Neuronal stem cell (in vitro differentiated cells): ENCODE results near the gene KATNB1. TPM values are rescaled to one million over a fixed set of nuclear protein-coding genes. Genes with fewer than 3 reads are reported as not detected.

Experiments used
- DNase-seq: peaks from one replicate; pipeline ENCODE4 v3.0.0-alpha.2; 2013; ENCODE audit warnings: low spot score
- H2AFZ ChIP-seq: one replicate; pipeline ENCODE4 v1.6.1; 2013; ENCODE audit warnings: mild to moderate bottlenecking, low read length, inconsistent platforms
- H2AK5ac ChIP-seq: 2 replicates; pipeline ENCODE4 v1.6.1; 2013; ENCODE audit warnings: low read depth, mild to moderate bottlenecking, inconsistent platforms, low read length, moderate library complexity, mixed read lengths
- H2BK120ac ChIP-seq: 2 replicates; pipeline ENCODE4 v1.6.1; 2013; ENCODE audit warnings: low read depth, mild to moderate bottlenecking, inconsistent platforms, low read length, moderate library complexity, mixed read lengths
- H2BK12ac ChIP-seq: one replicate; pipeline ENCODE4 v1.6.1; 2013; ENCODE audit warnings: low read length, inconsistent platforms
- H2BK15ac ChIP-seq: 2 replicates; pipeline ENCODE4 v1.6.1; 2013; ENCODE audit warnings: mild to moderate bottlenecking, low read length, inconsistent platforms, mixed read lengths
- H2BK5ac ChIP-seq: one replicate; pipeline ENCODE4 v1.6.1; 2013; ENCODE audit warnings: inconsistent platforms, mild to moderate bottlenecking, low read length, moderate library complexity
- H3K14ac ChIP-seq: one replicate; pipeline ENCODE4 v1.6.1; 2013; ENCODE audit warnings: low read length, inconsistent platforms
- H3K18ac ChIP-seq: 2 replicates; pipeline ENCODE4 v1.6.1; 2013; ENCODE audit warnings: low read length, inconsistent platforms
- H3K23ac ChIP-seq: 2 replicates; pipeline ENCODE4 v1.6.1; 2013; ENCODE audit warnings: low read depth, mild to moderate bottlenecking, mixed read lengths, low read length, inconsistent platforms; ENCODE audit not compliant: poor library complexity
- H3K27ac ChIP-seq: replicated peaks from 3 replicates; pipeline ENCODE4 v1.5.1; 2013; ENCODE audit warnings: low read length, inconsistent platforms
- H3K27me3 ChIP-seq, 3 experiments: 2 replicates each; pipeline ENCODE4 v1.6.1; 2013; ENCODE audit warnings: low read length in 3 of 3, mild to moderate bottlenecking in 2 of 3, inconsistent platforms in 1 of 3, low read depth in 1 of 3, mixed read lengths in 1 of 3, moderate library complexity in 1 of 3; ENCODE audit not compliant: control insufficient read depth in 3 of 3, insufficient read depth in 3 of 3
- H3K36me3 ChIP-seq, 2 donors: replicated peaks in 1 of 2; 2 replicates each; pipeline ENCODE4 v1.6.1; 2013; ENCODE audit warnings: low read length in 2 of 2; ENCODE audit not compliant: control insufficient read depth in 2 of 2, insufficient read depth in 2 of 2
- H3K4ac ChIP-seq: 2 replicates; pipeline ENCODE4 v1.6.1; 2013; ENCODE audit warnings: inconsistent platforms, mild to moderate bottlenecking, low read length, moderate library complexity
- H3K4me1 ChIP-seq, 2 donors: 1 replicate in 1 of 2; 2 replicates in 1 of 2; pipeline ENCODE4 v1.6.1; 2013; ENCODE audit warnings: low read length in 2 of 2, low read depth in 1 of 2; ENCODE audit not compliant: control insufficient read depth in 2 of 2, insufficient read depth in 1 of 2
- H3K4me2 ChIP-seq: one replicate; pipeline ENCODE4 v1.6.1; 2013; ENCODE audit warnings: mild to moderate bottlenecking, low read length, inconsistent platforms; ENCODE audit not compliant: insufficient read depth, poor library complexity, severe bottlenecking
- H3K4me3 ChIP-seq, 2 donors: 2 replicates each; pipeline ENCODE4 v1.5.1; 2013; ENCODE audit warnings: low read length in 2 of 2, mild to moderate bottlenecking in 2 of 2, inconsistent platforms in 1 of 2, moderate library complexity in 1 of 2
- H3K79me1 ChIP-seq: one replicate; pipeline ENCODE4 v1.6.1; 2013; ENCODE audit warnings: low read depth, mild to moderate bottlenecking, inconsistent platforms, low read length, moderate library complexity
- H3K9ac ChIP-seq: one replicate; pipeline ENCODE4 v1.6.1; 2013; ENCODE audit warnings: mild to moderate bottlenecking, low read depth, low read length, inconsistent platforms; ENCODE audit not compliant: poor library complexity
- H3K9me3 ChIP-seq, 2 donors: replicated peaks in 1 of 2; 2 replicates each; pipeline versions ENCODE3 to v1.6.1; 2013; ENCODE audit warnings: low read length in 2 of 2, mild to moderate bottlenecking in 2 of 2, inconsistent platforms in 1 of 2, low read depth in 1 of 2, mixed read lengths in 1 of 2, moderate library complexity in 1 of 2; ENCODE audit not compliant: control insufficient read depth in 2 of 2, insufficient read depth in 1 of 2
- H4K8ac ChIP-seq: one replicate; pipeline ENCODE4 v1.6.1; 2013; ENCODE audit warnings: low read depth, mild to moderate bottlenecking, inconsistent platforms, low read length, moderate library complexity
- H4K91ac ChIP-seq: one replicate; pipeline ENCODE4 v1.6.1; 2013; ENCODE audit warnings: low read length, low read depth, mild to moderate bottlenecking, inconsistent platforms; ENCODE audit not compliant: poor library complexity
- WGBS, 2 donors: extraction: QIAGEN DNeasy Blood & Tissue Kit; methylation state at CpG; one replicate each; pipeline ENCODE4 v1.1.7; 2013; ENCODE audit warnings: missing lambda C conversion rate in 2 of 2, mixed read lengths in 1 of 2; ENCODE audit not compliant: insufficient read length in 2 of 2, insufficient replicate concordance in 1 of 2; ENCODE audit errors: extremely low coverage in 2 of 2; 5-methylcytosine and 5-hydroxymethylcytosine counted together
- polyA plus RNA-seq, 2 experiments: library from polyadenylated mRNA; stranded (reverse); fragments of 200-250 nt; gene quantifications; one replicate each; pipeline ENCODE4 v1.2.3, GENCODE V29; 2013

Gene KATNB1
- 31.8 TPM for polyA plus RNA-seq (2013, experiment 1 of 2)
- polyA plus RNA-seq (2013, experiment 2 of 2), result 30.8 TPM

DNA sequence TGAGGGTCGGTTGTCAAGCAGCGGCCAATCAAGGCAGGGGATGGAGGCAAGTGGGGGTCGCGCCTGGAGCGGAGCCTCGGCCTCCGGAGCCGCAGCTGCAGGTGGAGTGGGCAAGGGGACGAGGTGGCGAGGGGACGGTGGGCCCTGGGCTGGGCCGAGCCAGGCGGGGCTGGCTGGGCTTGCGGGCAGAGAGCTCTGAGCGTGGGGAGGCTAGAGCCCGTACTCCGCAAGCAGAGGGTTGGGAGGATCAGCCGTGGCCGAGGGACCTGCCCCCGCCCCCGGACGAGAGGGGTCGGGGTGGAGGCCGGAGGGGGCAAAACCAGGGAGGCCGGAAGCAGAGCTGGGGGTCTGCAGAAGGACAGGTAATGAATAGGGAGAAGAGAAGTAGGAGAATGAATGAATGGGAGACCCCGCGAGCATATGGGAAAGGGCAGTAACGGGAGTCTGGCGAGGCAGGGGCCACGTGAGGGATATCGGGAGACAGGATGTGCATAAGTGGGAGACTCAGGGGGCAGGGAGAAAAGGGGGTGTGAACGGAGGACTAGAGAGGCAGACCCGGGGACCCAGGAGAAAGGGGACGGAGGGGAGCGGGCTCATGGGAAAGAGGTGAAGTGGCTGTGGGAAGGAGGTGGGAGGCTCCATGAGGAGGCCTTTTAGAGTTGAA, at the start of gene KATNB1:
Gene KATNB1 (plus strand): TSS at position 16 of the 664 bp plus-strand sequence. CDS start 1,474 bp downstream, outside the sequence.
- Histone ChIP-seq H4K8ac (peak within 1 kb of the TSS; percentile 83), H3K27ac (peak within 1 kb of the TSS; percentile 77), H2AK5ac (peak within 1 kb of the TSS; percentile 23), H3K79me1 (no peaks in the 10 kb centered on the region), H2BK12ac (no peak within 1 kb of the TSS), H3K14ac (no peak within 1 kb of the TSS), H3K9me3 (no peaks in the 10 kb centered on the region), H2BK5ac (peak within 1 kb of the TSS; percentile 46), H3K4me2 (peak within 1 kb of the TSS; percentile 79), H3K23ac (peak within 1 kb of the TSS; percentile 89), H2BK15ac (no peak within 1 kb of the TSS), H2BK120ac (no peak within 1 kb of the TSS), H3K4me3 (peak within 1 kb of the TSS; percentile 74 to 90), H3K4me1 (peaks cover 11 to 12% of the 10 kb centered on the region in 2 donors), H3K9ac (peak within 1 kb of the TSS; percentile 98), H2AFZ (peak within 1 kb of the TSS; percentile 89), H3K36me3 (peaks cover 5 to 27% of the 10 kb centered on the region in 2 donors), H4K91ac (no peak within 1 kb of the TSS), H3K18ac (peak within 1 kb of the TSS; percentile 94), H3K4ac (peak within 1 kb of the TSS; percentile 4), H3K27me3 (no peaks in the 10 kb centered on the region)
- WGBS, 2 donors, result no CpG with 5 or more reads among the region's 35 CpGs
- DNase-seq, result no peak

DNA sequence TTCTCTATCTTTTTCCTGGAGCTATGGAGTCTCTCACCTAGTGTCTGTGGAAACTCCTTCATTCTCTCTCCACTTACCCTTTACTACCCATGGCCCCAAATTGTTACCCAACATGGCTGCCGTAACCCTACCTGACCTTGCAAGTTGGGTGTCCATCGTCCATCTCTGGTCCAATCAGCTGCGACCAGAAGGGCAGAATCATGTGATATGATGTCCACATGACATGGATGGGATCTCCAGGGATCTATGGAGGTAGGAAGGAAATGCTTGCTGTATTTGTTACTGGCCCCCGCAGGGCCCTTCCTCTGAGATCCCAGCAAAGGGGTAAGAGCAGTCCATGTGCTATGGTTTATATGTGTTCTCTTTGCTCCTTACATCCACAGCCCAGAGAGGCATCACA, 49.0 kb upstream of the KATNB1 start:
- Histone ChIP-seq H4K8ac (no peak overlapping the region), H2BK12ac (no peak overlapping the region), H3K4me1 (peaks cover 9 to 11% of the 10 kb centered on the region in 2 donors), H3K4ac (no peak overlapping the region), H3K18ac (no peak overlapping the region), H2AK5ac (no peak overlapping the region), H3K9ac (no peak overlapping the region), H3K27me3 (peaks cover 0 to 12% (median 3%) of the 10 kb centered on the region in 3 experiments), H2AFZ (peak overlapping the region; percentile 12), H3K14ac (no peak overlapping the region), H3K23ac (no peak overlapping the region), H3K4me3 (no peak overlapping the region), H4K91ac (no peak overlapping the region), H2BK120ac (no peak overlapping the region), H2BK5ac (no peak overlapping the region), H2BK15ac (no peak overlapping the region), H3K9me3 (no peaks in the 10 kb centered on the region), H3K36me3 (no peaks in the 10 kb centered on the region), H3K27ac (no peak overlapping the region), H3K4me2 (no peak overlapping the region), H3K79me1 (no peaks in the 10 kb centered on the region)
- no peak for DNase-seq
- no CpG with 5 or more reads among the region's 4 CpGs for WGBS, 2 donors

- H3K4me2 ChIP-seq, result no peak overlapping the region
- no peak overlapping the region for H4K8ac ChIP-seq
- no peak overlapping the region for H2BK120ac ChIP-seq
- peaks cover 0 to 12% (median 3%) of the 10 kb centered on the region in 3 experiments for H3K27me3 ChIP-seq
- H2BK12ac ChIP-seq, result no peak overlapping the region
- no peak overlapping the region for H3K9ac ChIP-seq
- H3K79me1 ChIP-seq, result no peaks in the 10 kb centered on the region
- no peak overlapping the region for H2AK5ac ChIP-seq
- H3K18ac ChIP-seq, result no peak overlapping the region
- H3K14ac ChIP-seq, result no peak overlapping the region
- no peak overlapping the region for H2AFZ ChIP-seq
- H2BK15ac ChIP-seq, result no peak overlapping the region
- no peak overlapping the region for H3K4ac ChIP-seq
- H3K4me3 ChIP-seq, result no peak overlapping the region
- H3K4me1 ChIP-seq, result peaks cover 9 to 11% of the 10 kb centered on the region in 2 donors
- H4K91ac ChIP-seq, result no peak overlapping the region
- no peaks in the 10 kb centered on the region for H3K9me3 ChIP-seq
- H3K36me3 ChIP-seq, result no peaks in the 10 kb centered on the region
- H3K23ac ChIP-seq, result no peak overlapping the region
- WGBS, 2 donors, result no CpG with 5 or more reads among the region's 3 CpGs
- no peak overlapping the region for H3K27ac ChIP-seq
- no peak for DNase-seq
- no peak overlapping the region for H2BK5ac ChIP-seq
Measured at GRCh38 chr16:57687363-57687929, 48.1 kb upstream of the KATNB1 start.

DNA sequence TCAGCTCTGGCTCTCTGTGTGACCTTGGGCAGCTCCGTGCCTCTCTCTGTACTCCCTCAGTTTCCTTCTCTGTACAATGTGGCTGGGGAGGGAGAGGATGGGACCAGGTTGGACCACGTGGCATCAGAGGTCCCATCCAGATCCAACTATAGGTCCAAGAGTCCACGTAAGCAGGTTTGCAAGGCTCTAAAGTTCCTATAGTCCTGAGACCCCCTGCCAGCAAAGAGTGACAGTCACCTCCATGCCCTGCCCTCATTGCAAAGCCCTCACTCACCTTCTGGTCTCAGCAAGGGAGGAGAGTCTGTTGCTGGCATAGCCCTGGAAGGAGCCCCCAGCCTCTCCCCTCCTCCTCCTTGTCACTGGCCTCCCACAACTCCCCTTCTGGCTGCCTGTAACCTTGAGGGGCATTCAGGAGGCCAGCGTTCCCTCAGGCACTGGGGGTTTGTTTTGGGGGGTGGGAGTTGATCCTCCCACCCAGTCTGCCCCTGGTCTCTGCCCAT, 47.0 kb upstream of the KATNB1 start:
- Histone ChIP-seq H2BK15ac (peak overlapping the region; percentile 4), H2AFZ (no peak overlapping the region), H2BK120ac (no peak overlapping the region), H3K9me3 (no peaks in the 10 kb centered on the region), H3K36me3 (no peaks in the 10 kb centered on the region), H3K4me3 (no peak overlapping the region), H3K27me3 (peaks cover 0 to 12% (median 3%) of the 10 kb centered on the region in 3 experiments), H3K4ac (no peak overlapping the region), H3K9ac (no peak overlapping the region), H3K14ac (no peak overlapping the region), H2BK12ac (no peak overlapping the region), H3K4me1 (peaks cover 8 to 9% of the 10 kb centered on the region in 2 donors), H3K79me1 (no peaks in the 10 kb centered on the region), H4K91ac (no peak overlapping the region), H2AK5ac (peak overlapping the region; percentile 5), H3K4me2 (no peak overlapping the region), H3K27ac (no peak overlapping the region), H3K23ac (no peak overlapping the region), H3K18ac (peak overlapping the region; percentile 40), H4K8ac (no peak overlapping the region), H2BK5ac (no peak overlapping the region)
- WGBS, 2 donors, result no CpG with 5 or more reads among the region's 4 CpGs
- no peak for DNase-seq
